ENCODE measurements around the gene COX5B.
"Not testable (repeated sequence)": the region's sequence is repeated elsewhere in the genome, so short reads cannot be mapped to it uniquely, and the experiment has no call there.

The COX5B gene, protein sequence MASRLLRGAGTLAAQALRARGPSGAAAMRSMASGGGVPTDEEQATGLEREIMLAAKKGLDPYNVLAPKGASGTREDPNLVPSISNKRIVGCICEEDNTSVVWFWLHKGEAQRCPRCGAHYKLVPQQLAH

DNA sequence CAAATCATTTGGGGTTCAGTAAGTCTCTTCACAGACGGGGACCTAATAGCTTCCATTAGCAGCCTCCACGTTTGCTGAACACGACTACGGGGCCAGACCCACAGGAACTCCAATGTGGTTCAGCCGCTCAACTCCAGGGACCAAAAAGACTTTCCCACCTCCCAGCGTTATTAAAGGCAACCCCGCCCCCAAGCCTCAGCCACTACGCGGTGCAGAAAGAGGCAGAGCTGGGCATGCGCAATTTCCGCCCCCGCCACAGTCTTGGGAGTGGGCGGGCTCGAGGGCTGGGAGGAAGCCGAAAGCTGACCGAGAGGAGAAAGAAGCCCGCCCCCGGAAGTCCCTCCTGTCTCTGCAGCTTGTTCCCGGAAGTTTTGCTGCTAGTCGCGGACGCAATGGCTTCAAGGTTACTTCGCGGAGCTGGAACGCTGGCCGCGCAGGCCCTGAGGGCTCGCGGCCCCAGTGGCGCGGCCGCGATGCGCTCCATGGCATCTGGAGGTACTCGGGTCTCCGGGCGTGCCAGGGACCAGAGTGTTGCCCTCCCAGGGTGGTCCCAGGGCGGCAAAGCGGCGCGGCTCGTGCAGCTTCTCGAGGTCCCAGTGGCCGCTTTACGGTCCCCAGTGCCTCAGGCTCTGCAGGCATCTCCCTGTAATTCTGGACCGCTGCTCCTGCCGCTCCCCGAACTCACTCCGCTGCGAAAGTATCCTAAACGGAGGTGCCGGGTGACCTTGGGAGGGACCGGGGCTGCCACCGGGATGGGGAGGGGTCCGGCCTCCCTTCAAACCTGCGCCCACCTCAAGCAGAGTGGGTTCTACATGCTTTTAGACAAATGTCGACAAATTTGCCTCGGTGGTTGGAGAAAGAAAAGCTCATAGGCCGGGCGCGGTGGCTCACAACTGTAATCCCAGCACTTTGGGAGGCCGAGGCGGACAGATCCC lies at the start of gene COX5B:
Gene COX5B (plus strand): TSS at position 368 of the 935 bp plus-strand sequence. CDS start 25 bp downstream, at position 393.
- peak; percentile 97 for DNase-seq

DNA sequence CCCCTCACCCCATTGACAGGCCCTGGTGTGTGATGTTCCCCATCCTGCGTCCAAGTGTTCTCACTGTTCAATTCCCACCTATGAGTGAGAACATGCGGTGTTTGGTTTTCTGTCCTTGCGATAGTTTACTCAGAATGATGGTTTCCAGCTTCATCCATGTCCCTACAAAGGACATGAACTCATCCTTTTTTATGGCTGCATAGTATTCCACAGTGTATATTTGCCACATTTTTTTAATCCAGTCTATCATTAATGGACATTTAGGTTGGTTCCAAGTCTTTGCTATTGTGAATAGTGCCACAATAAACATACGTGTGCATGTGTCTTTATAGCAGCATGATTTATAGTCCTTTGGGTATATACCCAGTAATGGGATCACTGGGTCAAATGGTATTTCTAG lies 49.7 kb upstream of the COX5B start:
- DNase-seq = not testable (repeated sequence)

DNA sequence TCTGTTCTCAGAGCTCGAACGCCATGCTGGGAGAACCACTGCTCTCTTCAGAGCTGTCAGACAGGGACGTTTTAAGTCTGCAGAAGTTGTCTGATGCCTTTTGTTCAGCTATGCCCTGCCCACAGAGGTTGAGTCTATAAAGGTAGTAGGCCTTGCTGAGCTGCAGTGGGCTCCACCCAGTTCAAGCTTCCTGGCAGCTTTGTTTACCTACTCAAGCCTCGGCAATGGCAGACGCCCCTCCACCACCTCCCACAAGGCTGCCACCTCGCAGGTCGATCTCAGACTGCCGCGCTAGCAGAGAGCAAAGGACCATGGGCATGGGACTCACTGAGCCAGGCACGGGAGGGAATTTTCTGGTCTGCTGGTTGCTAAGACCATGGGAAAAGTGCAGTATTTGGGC lies 44.3 kb upstream of the COX5B start:
- not testable (repeated sequence) for DNase-seq

DNA sequence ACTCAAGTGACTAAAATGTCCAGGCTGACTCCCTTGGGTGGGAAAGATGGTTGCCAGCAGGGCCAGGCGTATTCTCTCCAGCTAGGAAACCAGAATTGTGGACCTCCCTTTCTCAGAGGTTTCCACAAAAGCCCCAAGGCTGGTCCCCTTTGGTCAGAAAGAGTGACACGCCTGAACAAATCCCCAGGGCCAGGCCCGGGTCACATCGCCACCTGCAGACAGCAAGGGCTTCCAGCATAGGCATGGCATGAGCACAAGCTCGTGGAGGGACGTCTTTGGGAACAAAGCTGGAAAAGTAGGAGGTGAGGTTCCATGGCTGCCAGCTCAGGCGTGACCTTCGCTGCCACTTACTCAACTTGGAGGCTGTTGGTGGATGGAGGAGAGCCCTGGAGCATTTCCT lies 40.8 kb upstream of the COX5B start:
- DNase-seq = not testable (repeated sequence)

DNA sequence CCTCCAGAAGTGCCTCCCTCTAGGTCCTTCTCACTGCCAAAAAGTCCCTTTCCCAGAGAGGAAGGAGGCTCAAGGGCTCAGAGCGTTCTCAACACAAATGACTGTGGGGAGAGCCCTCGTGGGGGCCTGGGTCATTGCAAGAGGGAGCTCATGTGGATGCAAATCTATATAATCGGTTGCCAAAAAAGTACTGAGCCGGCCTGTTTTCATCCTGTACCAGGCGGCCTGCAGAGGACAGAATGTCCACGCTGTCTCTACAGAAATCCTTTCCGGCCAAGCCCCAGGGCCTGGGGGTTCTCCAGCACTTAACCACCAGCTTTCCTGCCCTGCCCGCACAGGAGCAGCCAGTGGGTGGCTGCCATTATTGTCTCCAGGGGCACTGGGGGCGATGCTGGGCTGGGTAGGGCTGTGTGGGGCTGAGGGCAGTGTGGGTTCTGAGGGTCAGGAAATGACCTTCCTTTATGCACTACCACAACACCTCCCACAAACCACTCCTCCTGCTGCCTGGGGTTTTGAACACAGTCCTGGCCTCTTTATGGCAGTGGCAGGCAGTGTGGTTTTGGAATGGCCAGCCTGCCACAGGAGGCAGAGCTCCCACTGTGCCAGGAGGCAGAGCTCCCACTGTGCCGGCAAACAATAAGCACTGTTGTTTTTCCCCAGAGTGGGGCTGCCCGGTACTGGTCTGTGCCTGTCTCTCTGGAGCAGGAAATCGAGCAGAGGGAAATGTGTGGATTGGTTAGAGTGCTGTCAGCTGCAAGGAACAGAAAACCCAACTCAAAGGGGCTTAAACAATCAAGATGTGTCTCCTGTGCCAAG lies 40.1 kb upstream of the COX5B start:
- not testable (repeated sequence) for DNase-seq

DNA sequence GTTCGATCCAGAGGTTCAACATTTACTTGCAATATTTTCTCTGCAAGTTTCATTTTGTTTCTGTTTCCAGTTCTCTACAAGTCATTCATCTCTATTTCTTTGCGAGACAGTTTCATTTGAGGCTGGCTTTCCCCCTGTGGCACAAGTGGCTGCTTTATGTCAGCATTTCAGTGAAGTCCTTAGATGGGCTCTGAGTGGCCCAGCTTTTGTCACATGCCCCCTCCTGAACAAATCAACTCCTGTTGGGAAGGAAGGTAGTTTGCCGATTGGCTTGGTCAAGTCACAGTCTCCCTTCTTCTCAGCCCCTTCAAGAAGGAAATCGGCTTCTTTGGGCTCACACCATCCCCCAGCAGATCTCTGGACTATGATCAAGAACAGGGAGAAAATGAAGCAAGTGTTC lies 37.1 kb upstream of the COX5B start:
- not testable (repeated sequence) for DNase-seq

DNA sequence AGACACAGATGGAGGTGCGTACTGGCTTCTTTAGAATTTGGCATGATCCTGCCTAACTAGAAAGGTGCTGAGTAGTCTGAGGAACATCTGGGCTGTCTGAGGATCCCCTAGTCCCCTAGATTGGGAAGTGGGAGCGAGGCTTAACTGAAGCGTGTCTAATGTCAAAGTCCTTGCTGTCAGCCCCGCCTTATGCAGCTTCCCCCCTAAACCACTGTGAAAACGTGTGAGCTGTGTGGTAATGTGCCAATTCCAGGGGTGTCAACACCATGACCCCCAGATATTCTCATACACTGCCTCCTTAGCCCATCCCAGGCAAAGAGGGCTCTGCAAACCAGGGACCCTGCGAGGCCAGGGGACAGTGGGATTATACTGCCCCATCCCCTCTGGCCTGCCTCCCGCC lies 34.0 kb upstream of the COX5B start:
- not testable (repeated sequence) for DNase-seq

DNA sequence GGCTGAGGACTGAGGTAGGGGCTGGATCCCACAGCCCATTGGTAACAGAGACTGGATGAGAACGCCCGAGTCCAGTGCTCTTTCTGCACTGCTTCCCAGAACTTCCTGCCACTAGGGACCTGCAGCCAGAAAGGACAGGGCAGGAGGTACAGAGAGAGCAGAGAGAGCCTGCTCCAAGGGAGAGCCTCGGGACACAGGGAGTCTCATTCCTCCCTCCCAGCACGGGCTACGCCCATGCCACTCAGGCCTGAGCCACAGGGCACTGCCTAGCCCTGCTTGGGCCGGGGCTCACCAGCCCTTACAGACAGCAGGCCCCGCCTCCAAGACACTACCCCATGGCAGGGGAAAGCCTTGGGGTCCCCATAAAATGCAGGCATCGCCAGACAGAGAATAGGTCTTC lies 30.1 kb upstream of the COX5B start:
- DNase-seq = not testable (repeated sequence)

DNA sequence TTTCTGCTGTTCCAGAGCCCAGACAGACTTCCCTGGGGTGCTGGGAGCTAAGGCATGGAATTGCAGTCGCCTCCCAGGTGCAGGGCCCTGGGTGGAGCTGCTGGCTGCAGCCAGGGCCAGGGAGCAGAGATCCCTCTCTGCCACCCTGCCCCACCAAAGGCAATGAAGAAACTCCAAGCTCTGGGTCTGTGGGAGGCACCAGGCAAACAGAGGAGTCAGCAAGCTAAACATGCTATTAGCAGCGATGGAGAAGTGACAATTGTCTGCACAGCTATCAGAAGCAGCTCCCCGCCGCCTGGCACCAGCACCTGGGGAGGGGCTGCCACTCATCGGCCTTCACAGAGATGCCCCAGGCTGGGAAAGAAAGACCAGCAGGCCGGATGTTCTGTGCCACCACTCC lies 28.0 kb upstream of the COX5B start:
- no peak for DNase-seq

DNA sequence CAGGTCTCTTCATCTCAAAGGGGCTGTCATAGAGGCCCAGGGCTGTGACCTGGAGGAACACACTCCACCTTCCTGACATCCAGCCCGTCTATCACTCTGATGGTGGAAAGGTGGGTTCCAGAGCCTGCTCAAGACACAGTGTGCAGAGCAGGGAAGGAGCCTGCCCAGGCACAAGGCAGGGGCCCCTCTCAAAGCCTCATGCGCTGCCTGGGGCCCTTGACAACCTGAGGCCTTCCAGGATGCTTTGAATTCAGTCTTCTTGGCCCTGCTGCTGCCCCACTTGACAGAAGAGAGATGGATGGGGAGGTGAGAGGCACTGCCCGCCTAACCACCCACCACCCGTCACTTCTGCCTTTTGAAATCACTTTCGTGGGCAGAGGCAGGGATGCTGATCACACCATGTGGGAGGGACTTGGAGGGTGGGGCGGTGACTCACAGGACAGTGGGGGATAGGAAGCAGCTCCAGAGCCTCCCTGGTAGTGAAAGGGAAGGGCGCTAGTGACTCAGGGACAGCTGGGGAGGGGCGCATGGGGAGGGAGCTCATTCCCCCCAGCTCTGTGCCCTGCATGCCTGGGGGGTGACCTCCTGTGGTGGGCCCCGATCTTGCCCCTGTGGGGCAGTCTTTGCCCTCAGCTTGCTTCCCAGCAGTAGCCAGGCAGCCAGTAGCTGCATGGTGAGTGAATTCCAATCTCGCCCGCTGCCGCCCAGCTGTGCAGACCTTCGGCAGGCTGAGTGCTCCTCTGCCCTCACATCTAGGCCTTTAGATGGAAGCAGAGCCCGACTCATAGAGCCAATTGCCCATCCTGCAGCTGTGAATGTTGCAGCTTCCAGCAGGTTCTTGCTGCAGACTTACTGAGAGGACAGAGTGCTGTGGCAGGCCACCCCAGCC lies 26.7 kb upstream of the COX5B start:
- peak; percentile 17 for DNase-seq

DNA sequence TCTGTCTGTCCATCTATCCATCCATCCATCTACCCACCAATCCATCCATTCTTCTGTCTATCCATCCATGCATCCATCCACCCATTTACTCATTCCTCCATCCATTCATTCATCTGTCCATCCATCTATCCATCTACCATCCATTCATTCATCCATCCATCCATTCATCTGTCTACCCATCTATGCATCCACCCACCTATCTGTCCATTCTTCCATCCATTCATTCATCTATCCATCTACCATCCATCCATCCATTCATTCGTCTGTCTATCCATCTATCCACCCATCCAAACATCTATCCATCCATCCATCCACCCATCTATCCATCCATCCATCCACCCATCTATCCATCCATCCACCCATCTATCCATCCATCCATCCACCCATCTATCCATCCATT lies 25.4 kb upstream of the COX5B start:
- DNase-seq = not testable (repeated sequence)

DNA sequence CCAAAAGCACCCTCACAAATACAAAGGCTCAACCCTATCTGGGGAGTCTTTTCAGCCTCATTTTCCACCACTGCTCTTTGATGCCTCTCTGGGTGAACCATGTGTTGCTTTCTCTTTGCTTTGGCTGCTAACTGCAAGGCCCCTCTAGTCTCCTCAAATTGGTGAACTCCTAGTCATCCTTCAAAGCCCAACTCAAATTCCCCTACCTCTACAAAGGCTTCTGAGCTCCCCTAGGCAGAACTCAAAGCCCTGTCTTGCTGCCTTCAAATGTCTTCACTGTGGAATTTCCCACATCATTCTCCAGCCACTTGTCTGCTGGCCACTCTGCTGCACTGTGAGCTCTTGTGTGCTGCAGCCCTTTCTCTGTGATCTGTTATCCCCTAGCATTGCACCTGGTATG lies 22.9 kb upstream of the COX5B start:
- DNase-seq = not testable (repeated sequence)

DNA sequence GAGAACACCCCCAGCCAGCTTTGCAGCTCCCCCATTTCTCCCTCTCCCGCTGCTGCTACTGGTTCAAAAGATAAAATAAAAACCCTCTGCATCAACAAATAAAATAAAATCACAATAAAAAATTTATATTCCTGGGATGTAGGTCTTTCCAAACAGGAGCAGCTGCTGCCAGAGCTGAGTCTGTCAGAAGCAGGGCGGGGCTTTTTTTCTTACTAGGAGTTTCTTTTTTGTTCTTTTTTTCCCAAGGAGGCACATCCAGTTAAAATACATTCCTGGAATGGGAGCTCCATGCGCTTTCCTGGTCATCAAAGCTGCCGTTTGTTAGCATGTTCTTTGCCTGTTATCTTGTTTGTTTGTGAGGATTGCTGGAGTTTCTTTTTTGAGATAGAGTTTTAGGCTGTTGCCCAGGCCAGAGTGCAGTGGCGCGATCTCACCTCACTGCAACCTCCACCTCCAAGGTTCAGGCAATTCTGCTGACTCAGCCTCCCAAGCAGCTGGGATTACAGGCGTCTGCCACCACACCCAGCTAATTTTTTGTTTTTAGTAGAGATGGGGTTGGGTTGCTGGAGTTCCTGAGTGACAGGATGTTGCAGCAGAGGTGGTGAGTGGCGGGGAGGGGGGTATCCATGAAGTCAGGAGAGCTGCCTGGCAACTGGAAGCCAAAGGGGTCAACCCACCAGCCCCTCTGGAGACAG lies 20.4 kb upstream of the COX5B start:
- not testable (repeated sequence) for DNase-seq

DNA sequence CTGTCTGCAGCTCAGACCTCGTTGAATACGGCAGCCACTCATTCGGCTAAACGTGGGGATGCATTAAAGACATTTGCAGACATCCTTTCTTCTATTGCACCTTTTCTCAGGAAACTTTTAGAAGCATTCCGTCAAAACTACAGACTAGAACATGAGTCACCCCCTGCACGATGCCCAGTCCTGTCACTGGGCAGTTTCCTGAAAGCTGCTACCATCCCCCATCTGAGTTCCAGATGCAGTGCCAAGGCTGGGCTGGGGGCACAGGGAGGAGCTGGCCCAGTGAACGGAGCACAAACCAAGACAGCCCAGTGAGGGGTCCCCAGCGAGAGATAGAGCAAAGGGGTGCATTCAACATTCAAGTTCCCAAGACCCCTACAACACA lies 19.8 kb upstream of the COX5B start:
- DNase-seq = not testable (repeated sequence)

DNA sequence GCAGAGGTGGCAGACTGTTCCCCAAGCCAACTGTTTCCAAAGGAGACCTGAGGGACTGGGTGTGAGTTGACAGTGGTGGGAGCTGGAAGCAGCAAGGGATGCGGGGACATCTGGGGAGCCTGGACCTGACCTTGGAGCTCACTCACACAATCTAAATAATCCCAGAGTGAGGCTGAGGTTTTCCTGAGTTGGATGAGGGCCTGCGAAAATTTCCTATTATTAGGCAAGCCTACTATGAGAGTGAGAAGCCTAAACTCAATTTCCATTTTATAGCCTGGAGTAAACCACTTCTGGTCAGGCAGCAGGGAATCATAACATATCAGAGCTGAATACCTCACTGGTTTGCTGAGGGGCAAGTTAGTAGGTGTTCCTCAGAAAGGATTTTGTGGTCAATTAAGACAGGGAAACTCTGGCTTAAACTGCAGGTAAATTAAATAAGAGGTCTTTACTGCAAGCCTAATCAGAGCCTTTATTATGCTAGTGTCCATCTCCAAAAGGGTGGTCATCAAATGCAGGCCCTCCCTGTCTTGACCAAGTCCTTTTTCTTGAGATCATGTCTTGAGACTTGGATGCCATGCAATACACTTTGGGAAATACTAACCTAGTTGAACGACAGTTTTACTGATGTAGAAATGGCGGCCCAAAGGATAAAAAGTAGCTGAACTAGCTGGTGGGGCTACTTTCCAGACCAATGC lies 1.7 kb upstream of the COX5B start:
- DNase-seq = no peak

DNA sequence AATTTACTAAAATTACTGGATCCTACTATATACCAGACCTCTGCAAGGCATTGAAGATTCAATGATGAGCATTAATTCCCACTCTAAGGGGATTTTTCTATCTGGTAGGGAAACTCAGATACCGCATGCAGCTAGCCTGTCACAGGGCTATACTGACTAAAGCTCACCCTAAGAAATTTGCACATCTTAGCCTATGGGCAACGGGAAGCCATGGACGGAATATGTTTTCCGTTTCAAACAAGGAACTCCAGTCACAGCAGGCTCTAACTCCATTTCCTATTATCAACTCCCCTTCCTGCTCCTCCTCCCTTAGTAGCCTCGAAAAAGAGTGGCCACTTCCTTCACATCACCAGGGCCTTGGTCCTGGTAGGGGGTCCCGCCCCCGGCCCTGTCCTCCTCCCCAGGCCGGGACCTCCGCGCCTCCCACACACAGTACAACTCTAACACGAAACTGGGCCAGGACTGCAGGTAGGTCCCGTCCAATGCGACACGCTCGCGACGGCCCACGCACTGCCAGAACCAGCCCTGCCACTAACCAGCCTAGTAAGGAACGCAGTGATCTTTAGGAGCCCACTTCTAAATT lies 659 bp upstream of the COX5B start:
- peak; percentile 7 for DNase-seq

DNA sequence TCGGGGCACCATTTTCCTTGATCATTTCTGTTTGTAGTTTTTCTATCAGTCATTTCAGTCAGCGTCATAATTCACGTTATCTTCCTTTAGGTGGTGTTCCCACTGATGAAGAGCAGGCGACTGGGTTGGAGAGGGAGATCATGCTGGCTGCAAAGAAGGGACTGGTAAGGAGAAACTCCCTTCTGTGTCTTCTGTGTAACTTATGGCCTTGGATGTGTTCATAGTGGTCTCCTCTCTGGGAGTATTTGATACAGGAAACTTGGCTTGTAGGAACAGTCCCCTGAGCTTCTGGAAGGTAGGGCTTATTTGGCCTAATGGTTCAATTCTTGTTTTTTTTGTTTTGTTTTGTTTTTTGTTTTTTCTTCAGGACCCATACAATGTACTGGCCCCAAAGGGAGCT lies 1.1 kb downstream of the COX5B start:
- DNase-seq = no peak

DNA sequence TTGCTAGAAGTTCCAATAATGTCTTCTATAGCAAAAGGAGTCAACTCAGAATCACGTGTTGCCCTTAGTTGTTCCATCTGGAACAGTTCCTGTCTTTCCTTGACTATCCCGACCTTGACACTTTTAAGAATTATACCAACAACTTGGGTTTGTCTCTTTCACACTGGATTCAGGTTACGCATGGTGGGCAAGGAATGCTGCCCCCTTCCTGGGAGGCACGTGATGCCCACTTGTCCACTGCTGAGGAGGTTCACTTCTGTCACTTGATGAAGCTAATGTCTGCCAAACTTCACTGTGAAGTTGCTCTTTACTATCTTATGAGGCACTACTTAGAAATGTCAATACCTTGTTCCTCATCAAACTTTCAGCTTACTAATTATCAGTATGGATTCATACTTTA lies 5.3 kb downstream of the COX5B start:
- no peak for DNase-seq

DNA sequence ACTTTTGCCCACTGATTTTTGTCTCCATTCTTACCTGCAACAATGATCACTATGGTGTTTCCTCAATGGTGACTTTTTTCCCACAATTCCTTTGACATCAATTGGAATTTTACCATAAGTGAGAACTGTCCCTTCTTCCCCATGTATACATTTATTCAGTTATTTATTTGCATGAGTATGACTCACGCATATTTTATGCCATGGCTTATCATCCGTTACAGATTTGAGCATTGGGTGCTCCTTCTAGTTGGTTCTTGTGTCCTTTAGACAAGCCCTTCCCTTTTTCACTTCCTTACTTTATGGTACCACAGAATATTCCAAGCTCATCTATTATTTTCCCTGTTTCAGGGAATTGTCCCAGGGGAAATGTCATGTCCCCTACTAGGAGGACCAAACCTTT lies 7.6 kb downstream of the COX5B start:
- DNase-seq = no peak

DNA sequence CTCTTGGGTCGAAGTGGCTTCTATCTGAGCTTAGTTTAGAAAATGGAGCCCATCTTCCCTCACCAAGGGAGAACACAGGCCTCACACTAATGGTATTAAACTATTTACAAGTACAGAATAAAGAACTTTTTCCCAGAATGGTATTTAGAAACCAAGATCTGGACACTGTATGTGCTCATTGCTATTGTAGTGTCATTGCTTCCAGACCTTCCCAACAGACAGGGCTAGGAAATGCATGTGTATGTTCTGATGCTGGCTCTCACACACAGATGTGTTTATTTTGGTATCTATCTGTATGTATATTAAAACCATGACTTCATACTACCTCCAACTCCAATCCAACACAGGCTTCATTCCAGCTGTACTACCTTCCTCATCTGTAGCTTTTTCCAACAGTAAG lies 8.0 kb downstream of the COX5B start:
- no peak for DNase-seq

DNA sequence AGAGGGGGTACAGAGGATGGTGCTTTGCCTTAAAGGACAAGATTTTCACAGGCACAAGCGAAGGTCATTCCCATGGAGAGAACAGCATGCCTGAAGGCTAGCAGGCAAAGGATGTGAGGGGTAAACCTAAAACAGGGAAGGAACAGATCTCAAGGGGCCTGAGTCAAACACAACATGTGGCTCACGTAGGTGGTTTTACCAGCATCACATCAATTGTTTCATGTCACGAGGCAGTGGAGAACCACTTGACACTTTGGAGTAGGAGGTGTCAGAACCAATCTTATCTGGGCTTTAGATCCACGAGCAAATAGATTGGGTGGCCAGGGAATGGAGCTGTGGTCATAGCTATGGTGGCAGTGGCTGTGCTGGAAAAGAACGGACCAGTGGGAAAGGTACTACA lies 8.4 kb downstream of the COX5B start:
- no peak for DNase-seq

Measured in fibroblast of skin of right quadriceps (primary cell).